Panc1 (cell line): ENCODE results near the gene IRF9. TPM values are rescaled to one million over a fixed set of nuclear protein-coding genes. Genes with fewer than 3 reads are reported as not detected.

Source experiments
- ATAC-seq: fragments of 200-7000 bp; cut with Tn5 transposase; 2 replicates; pipeline ENCODE4 v1.9.1; 2020; ENCODE audit warnings: mild to moderate bottlenecking, moderate library complexity
- BruUV-seq: library from RNA; stranded (reverse); fragments of 400-500 nt; replicated peaks from 2 replicates; lab custom pipeline; 2021; lab: Mats Ljungman, UMichigan
- CTCF ChIA-PET: fragments of 300-600 bp; sonication (Branson Sonifier 250); formaldehyde crosslinking; loops from one replicate; lab custom pipeline; 2022; ENCODE audit warnings: antibody characterized with exemption; lab: Charles Lee
- POLR2A ChIA-PET: fragments of 300-600 bp; sonication (Branson Sonifier 250); formaldehyde crosslinking; loops from one replicate; lab custom pipeline; 2022; ENCODE audit warnings: antibody characterized with exemption; lab: Charles Lee
- DNase-seq: peaks from one replicate; pipeline ENCODE4 v3.0.0-alpha.2; 2010; ENCODE audit warnings: low read depth, low spot score
- H3K27ac ChIP-seq: 2 replicates; pipeline ENCODE4 v1.5.1; 2011; ENCODE audit warnings: mild to moderate bottlenecking, low read length, inconsistent platforms
- H3K27me3 ChIP-seq: fragments of 200-500 bp; sonication (Bioruptor generic); 2 replicates; pipeline ENCODE4 v1.6.0; 2014; ENCODE audit warnings: low read length, inconsistent platforms; ENCODE audit not compliant: control insufficient read depth, insufficient read depth
- H3K36me3 ChIP-seq: fragments of 200-500 bp; sonication (Bioruptor generic); 2 replicates; pipeline ENCODE4 v1.5.1; 2014; ENCODE audit warnings: inconsistent platforms, mild to moderate bottlenecking, low read length, moderate library complexity; ENCODE audit not compliant: control insufficient read depth, insufficient read depth
- H3K4me1 ChIP-seq: 2 replicates; pipeline ENCODE4 v1.5.1; 2011; ENCODE audit warnings: inconsistent platforms, mild to moderate bottlenecking, low read length, moderate library complexity; ENCODE audit not compliant: control insufficient read depth, insufficient read depth
- H3K4me3 ChIP-seq, 2 experiments: 2 replicates each; pipeline ENCODE4 v1.5.1; 2011 to 2012; ENCODE audit warnings: low read depth in 2 of 2, low read length in 2 of 2, mild to moderate bottlenecking in 2 of 2, inconsistent platforms in 1 of 2, moderate library complexity in 1 of 2
- H3K9me3 ChIP-seq: fragments of 200-500 bp; sonication (Bioruptor generic); 2 replicates; pipeline ENCODE4 v1.5.1; 2014; ENCODE audit warnings: low read depth, mild to moderate bottlenecking, inconsistent platforms, low read length, moderate library complexity; ENCODE audit not compliant: control insufficient read depth, insufficient read depth
- CTCF ChIP-seq: fragments of 450-650 bp; IDR thresholded peaks from 2 replicates; pipeline ENCODE4 v1.5.1; 2017; ENCODE audit warnings: mild to moderate bottlenecking
- POLR2AphosphoS5 ChIP-seq: IDR thresholded peaks from 2 replicates; pipeline ENCODE4 v1.6.1; 2012; ENCODE audit warnings: mild to moderate bottlenecking, low read depth, low read length, moderate library complexity
- REST ChIP-seq, 2 experiments: IDR thresholded peaks; 2 replicates each; pipeline ENCODE4 v1.6.1; 2011 to 2012; ENCODE audit warnings: low read depth in 2 of 2, control low read depth in 1 of 2, low read length in 1 of 2, mild to moderate bottlenecking in 1 of 2, moderate library complexity in 1 of 2; ENCODE audit not compliant: insufficient read depth in 1 of 2
- SIN3A ChIP-seq: IDR thresholded peaks from 2 replicates; pipeline ENCODE4 v1.6.1; 2012; ENCODE audit warnings: low read depth, mild to moderate bottlenecking, low read length, moderate library complexity, borderline replicate concordance; ENCODE audit not compliant: insufficient read depth
- TCF7L2 ChIP-seq: IDR thresholded peaks from 2 replicates; pipeline ENCODE4 v1.6.1; 2011; ENCODE audit warnings: mild to moderate bottlenecking, low read depth, low read length, inconsistent platforms
- in situ Hi-C: cut with HindIII; loops from 2 replicates; pipeline ENCODE4 v1.10.0; 2016; ENCODE audit warnings: low sequenced_read_pairs, low pct_unique_long_range_greater_than_20kb
- intact Hi-C: fragments of 100-400 bp; cut with micrococcal nuclease; formaldehyde crosslinking; loops from one replicate; pipeline ENCODE4 v1.10.0; 2022; ENCODE audit not compliant: unreplicated experiment
- total RNA-seq: library from RNA; stranded (reverse); gene quantifications from one replicate; pipeline ENCODE4 v1.2.1, GENCODE V29; 2021; ENCODE audit not compliant: unreplicated experiment

IRF9 gene
- total RNA-seq, 1 experiment from 2014 or later, result 24.5 TPM

GRCh38 chr14:24167469-24168114, 6.5 kb downstream of the IRF9 start:
- Histone ChIP-seq H3K27me3 (no peaks in the 10 kb centered on the region), H3K4me1 (no peaks in the 10 kb centered on the region), H3K9me3 (no peaks in the 10 kb centered on the region), H3K36me3 (no peaks in the 10 kb centered on the region; the same call in none of the 2 replicates), H3K27ac (no peak overlapping the region), H3K4me3 (no peak overlapping the region)
- no peak for DNase-seq
- in situ Hi-C loops, result no loop called here
- BruUV-seq, result no TSS peak
- intact Hi-C loops, result no loop called here
- POLR2A ChIA-PET, result no interaction called here
- TF ChIP-seq REST (IDR thresholded peaks at IDR 0.05; ENCODE audit: insufficient read depth in 1 of 2, low read depth in 2 of 2, low read length in 1 of 2) (no peak), TCF7L2 (no peak), CTCF (no peak), SIN3A (no peak), POLR2AphosphoS5 (no peak)
- CTCF ChIA-PET, result no interaction called here
- ATAC-seq, result no peak

- ChIA-PET CTCF (no interaction called here), POLR2A (no interaction called here)
- Histone ChIP-seq H3K4me3 (peak within 1 kb of the TSS in 1 of 2 experiments; percentile 16; a peak in 1 of 4 replicates), H3K27ac (no peak within 1 kb of the TSS), H3K27me3 (no peaks in the 10 kb centered on the region), H3K36me3 (no peaks in the 10 kb centered on the region), H3K4me1 (no peaks in the 10 kb centered on the region), H3K9me3 (no peaks in the 10 kb centered on the region)
- in situ Hi-C loops, result no loop called here
- TF ChIP-seq POLR2AphosphoS5 (no peak), REST (IDR thresholded peaks at IDR 0.05; ENCODE audit: insufficient read depth in 1 of 2, low read depth in 2 of 2, low read length in 1 of 2) (no peak), SIN3A (no peak), CTCF (no peak), TCF7L2 (no peak)
- no TSS peak for BruUV-seq
- intact Hi-C loops, result no loop called here
- no peak for ATAC-seq
- no peak for DNase-seq
Observed at GRCh38 chr14:24171422-24172260, 10.6 kb downstream of the IRF9 start, which contains the start of gene REC8. TSS of gene REC8 (plus strand) at chr14:24172080. CDS start at chr14:24172553, 473 bp downstream.
